HCT116 (cell line): ENCODE results near the gene DEGS1. TPM values are rescaled to one million over a fixed set of nuclear protein-coding genes. Genes with fewer than 3 reads are reported as not detected.

ENCODE experiments used
- ATAC-seq: fragments of 200-7000 bp; cut with Tn5 transposase; 2 replicates; pipeline ENCODE4 v1.9.1; 2020; ENCODE audit warnings: mild to moderate bottlenecking, moderate library complexity
- BruUV-seq: library from RNA; stranded (reverse); fragments of 400-500 nt; replicated peaks from 2 replicates; lab custom pipeline; 2021; lab: Mats Ljungman, UMichigan
- CTCF ChIA-PET: fragments of 300-600 bp; sonication (Branson Sonifier 250); formaldehyde crosslinking; loops from one replicate; lab custom pipeline; 2021; ENCODE audit warnings: antibody characterized with exemption; lab: Charles Lee
- POLR2A ChIA-PET: fragments of 300-600, 350-600 bp; sonication (Branson Sonifier 250); formaldehyde crosslinking; loops from one replicate; lab custom pipeline; 2021; ENCODE audit warnings: antibody characterized with exemption; lab: Charles Lee
- RAD21 ChIA-PET, 2 experiments: fragments of 300-600 bp; sonication (Branson Sonifier 250); formaldehyde crosslinking; loops; one replicate each; lab custom pipeline; 2023; ENCODE audit warnings: low total read pairs in 2 of 2; ENCODE audit not compliant: uncharacterized antibody in 2 of 2, unreplicated experiment in 2 of 2, low non-redundant PET in 1 of 2; lab: Charles Lee
- DNase-seq: peaks from one replicate; pipeline ENCODE4 v3.0.0-alpha.2; 2010; ENCODE audit warnings: low read depth, low spot score
- H2AFZ ChIP-seq: fragments of 200-600 bp; shearing (Covaris generic), sonication (generic); 2 replicates; pipeline ENCODE4 v1.6.1; 2017; ENCODE audit warnings: low read depth, mixed run types, mixed read lengths, antibody characterized with exemption, low read length; ENCODE audit not compliant: poor library complexity, severe bottlenecking
- H3K27ac ChIP-seq: 2 replicates; pipeline ENCODE4 v1.5.1; 2012; ENCODE audit warnings: low read depth, low read length
- H3K27me3 ChIP-seq: fragments of 200-600 bp; sonication (generic); 2 replicates; pipeline ENCODE4 v1.6.1; 2016; ENCODE audit warnings: mixed run types, low read length, mixed read lengths; ENCODE audit not compliant: insufficient read depth
- H3K36me3 ChIP-seq, 2 experiments: fragments of 200-500 bp in 1 of 2; fragments of 200-600 bp in 1 of 2; sonication (Bioruptor generic) in 1 of 2; sonication (generic) in 1 of 2; 2 replicates each; pipeline versions ENCODE4 v1.5.1 to v1.6.1; 2014 to 2016; ENCODE audit warnings: low read length in 2 of 2, inconsistent platforms in 1 of 2, mixed read lengths in 1 of 2, mixed run types in 1 of 2; ENCODE audit not compliant: insufficient read depth in 2 of 2, control insufficient read depth in 1 of 2
- H3K4me1 ChIP-seq, 2 experiments: fragments of 200-600 bp in 1 of 2; sonication (generic) in 1 of 2; 2 replicates each; pipeline versions ENCODE4 v1.5.1 to v1.6.1; 2012 to 2017; ENCODE audit warnings: low read length in 2 of 2, inconsistent platforms in 1 of 2, mild to moderate bottlenecking in 1 of 2, mixed read lengths in 1 of 2, mixed run types in 1 of 2, moderate library complexity in 1 of 2; ENCODE audit not compliant: insufficient read depth in 2 of 2, control insufficient read depth in 1 of 2
- H3K4me2 ChIP-seq: fragments of 200-600 bp; sonication (generic); 2 replicates; pipeline ENCODE4 v1.6.1; 2017; ENCODE audit warnings: mixed run types, low read length, mixed read lengths
- H3K4me3 ChIP-seq, 2 experiments: fragments of 200-600 bp in 1 of 2; sonication (generic) in 1 of 2; replicated peaks in 1 of 2; 2 replicates each; pipeline ENCODE4 v1.5.1; 2011 to 2016; ENCODE audit warnings: low read length in 2 of 2, control low read depth in 1 of 2, low read depth in 1 of 2, mild to moderate bottlenecking in 1 of 2, mixed read lengths in 1 of 2, mixed run types in 1 of 2
- H3K79me2 ChIP-seq: fragments of 200-600 bp; sonication (generic); 2 replicates; pipeline ENCODE4 v1.6.1; 2017; ENCODE audit warnings: mild to moderate bottlenecking, mixed run types, low read length, moderate library complexity, mixed read lengths; ENCODE audit not compliant: insufficient read depth
- H3K9ac ChIP-seq: fragments of 200-600 bp; sonication (generic); 2 replicates; pipeline ENCODE4 v1.6.1; 2016; ENCODE audit warnings: low read length, mixed read lengths
- H3K9me2 ChIP-seq: fragments of 200-600 bp; sonication (generic), shearing (Covaris generic); 2 replicates; pipeline ENCODE4 v1.6.1; 2017; ENCODE audit warnings: mixed run types, mild to moderate bottlenecking, moderate library complexity; ENCODE audit not compliant: insufficient read depth
- H3K9me3 ChIP-seq, 2 experiments: fragments of 200-500 bp in 1 of 2; fragments of 200-600 bp in 1 of 2; sonication (Bioruptor generic) in 1 of 2; sonication (generic) in 1 of 2; 2 replicates each; pipeline ENCODE4 v1.6.1; 2014 to 2017; ENCODE audit warnings: low read length in 2 of 2, mixed read lengths in 2 of 2, inconsistent platforms in 1 of 2, low read depth in 1 of 2, mild to moderate bottlenecking in 1 of 2, mixed run types in 1 of 2, moderate library complexity in 1 of 2; ENCODE audit not compliant: control insufficient read depth in 1 of 2, insufficient read depth in 1 of 2
- H4K20me1 ChIP-seq: fragments of 200-600 bp; sonication (generic), shearing (Covaris generic); 2 replicates; pipeline ENCODE4 v1.6.1; 2017; ENCODE audit warnings: mixed run types, mild to moderate bottlenecking, moderate library complexity; ENCODE audit not compliant: insufficient read depth
- CEBPB ChIP-seq: IDR thresholded peaks from 2 replicates; pipeline ENCODE4 v1.6.1; 2012; ENCODE audit warnings: low read depth
- EGR1 ChIP-seq: IDR thresholded peaks from 2 replicates; pipeline ENCODE4 v1.6.1; 2012; ENCODE audit warnings: low read depth
- ELF1 ChIP-seq: IDR thresholded peaks from 2 replicates; pipeline ENCODE4 v1.6.1; 2012; ENCODE audit warnings: low read depth, borderline replicate concordance
- EZH2 ChIP-seq: fragments of 200-600 bp; sonication (generic); IDR thresholded peaks from 2 replicates; pipeline ENCODE4 v1.6.1; 2017; ENCODE audit warnings: antibody characterized with exemption, mixed run types
- JUND ChIP-seq: IDR thresholded peaks from 2 replicates; pipeline ENCODE4 v1.6.1; 2012
- POLR2A ChIP-seq: IDR thresholded peaks from 2 replicates; pipeline ENCODE4 v1.7.0; 2011; ENCODE audit warnings: borderline replicate concordance; ENCODE audit not compliant: insufficient read depth, insufficient read length; ENCODE audit errors: extremely low read depth
- POLR2AphosphoS5 ChIP-seq: IDR thresholded peaks from 2 replicates; pipeline ENCODE4 v1.6.1; 2011; ENCODE audit warnings: mild to moderate bottlenecking, low read depth, low read length, moderate library complexity
- SRF ChIP-seq: IDR thresholded peaks from 2 replicates; pipeline ENCODE4 v1.6.1; 2012; ENCODE audit warnings: low read depth
- TCF7L2 ChIP-seq: IDR thresholded peaks from 2 replicates; pipeline ENCODE4 v1.7.0; 2011; ENCODE audit warnings: borderline replicate concordance, inconsistent platforms; ENCODE audit not compliant: insufficient read depth, insufficient read length; ENCODE audit errors: extremely low read depth
- YY1 ChIP-seq: IDR thresholded peaks from 2 replicates; pipeline ENCODE4 v1.6.1; 2011; ENCODE audit warnings: low read length, low read depth, moderate library complexity, mild to moderate bottlenecking; ENCODE audit not compliant: insufficient replicate concordance; ENCODE audit errors: extremely low read depth
- ZFX ChIP-seq: fragments of 450-650 bp; IDR thresholded peaks from 2 replicates; pipeline ENCODE4 v1.6.1; 2017
- intact Hi-C: fragments of 100-400 bp; cut with micrococcal nuclease; formaldehyde crosslinking; loops from 2 replicates; pipeline ENCODE4 v1.10.0; 2022
- total RNA-seq: library from RNA; stranded (reverse); gene quantifications from one replicate; pipeline ENCODE4 v1.2.1, GENCODE V29; 2021; ENCODE audit not compliant: unreplicated experiment
- TF ChIP-seq, protein P1 (sequence below), 3 experiments: fragments of 200-600 bp in 1 of 3; sonication (generic) in 1 of 3; IDR thresholded peaks in 2 of 3; conservative IDR thresholded peaks in 1 of 3; 2 replicates each; pipeline ENCODE4 v1.5.1; 2012 to 2017; ENCODE audit warnings: low read depth in 2 of 3, low read length in 2 of 3, antibody characterized with exemption in 1 of 3, borderline replicate concordance in 1 of 3, control low read depth in 1 of 3, mild to moderate bottlenecking in 1 of 3, mixed read lengths in 1 of 3, mixed run types in 1 of 3, moderate library complexity in 1 of 3; ENCODE audit not compliant: insufficient read depth in 1 of 3
- TF ChIP-seq, protein P2 (sequence below): IDR thresholded peaks from 2 replicates; pipeline ENCODE4 v1.6.1; 2012; ENCODE audit warnings: low read depth

The DEGS1 gene
- total RNA-seq, 1 experiment from 2014 or later = 23.1 TPM

DNA sequence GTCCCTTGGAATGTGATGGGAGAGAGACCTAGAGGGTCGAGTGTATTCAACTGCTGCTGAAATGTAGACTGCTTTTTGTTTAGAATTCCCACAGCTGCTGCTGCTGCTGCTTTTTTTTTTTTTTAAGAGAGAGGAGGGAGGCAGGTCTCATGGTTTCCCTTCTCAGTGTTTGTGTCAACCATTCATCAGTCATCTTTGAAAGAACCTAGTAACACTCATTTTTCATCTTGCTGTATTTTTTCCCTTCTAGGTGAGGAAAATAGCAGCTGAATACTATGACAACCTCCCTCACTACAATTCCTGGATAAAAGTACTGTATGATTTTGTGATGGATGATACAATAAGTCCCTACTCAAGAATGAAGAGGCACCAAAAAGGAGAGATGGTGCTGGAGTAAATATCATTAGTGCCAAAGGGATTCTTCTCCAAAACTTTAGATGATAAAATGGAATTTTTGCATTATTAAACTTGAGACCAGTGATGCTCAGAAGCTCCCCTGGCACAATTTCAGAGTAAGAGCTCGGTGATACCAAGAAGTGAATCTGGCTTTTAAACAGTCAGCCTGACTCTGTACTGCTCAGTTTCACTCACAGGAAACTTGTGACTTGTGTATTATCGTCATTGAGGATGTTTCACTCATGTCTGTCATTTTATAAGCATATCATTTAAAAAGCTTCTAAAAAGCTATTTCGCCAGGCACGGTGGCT is 9.2 kb downstream of the DEGS1 start:
- H2AFZ ChIP-seq = no peak overlapping the region
- ATAC-seq = no peak
- BruUV-seq = TSS peak; percentile 32
- no peak overlapping the region for H3K4me2 ChIP-seq
- H3K79me2 ChIP-seq = peaks cover 35% of the 10 kb centered on the region
- no peak overlapping the region for H3K9ac ChIP-seq
- H3K4me3 ChIP-seq = no peak overlapping the region
- H3K27me3 ChIP-seq = no peaks in the 10 kb centered on the region
- POLR2A ChIA-PET = interaction anchor here (0.6 kb wide), 1 partner anchor 9 kb away, joined by 3 read pairs; the partner anchor contains the start of gene DEGS1
- H4K20me1 ChIP-seq = no peaks in the 10 kb centered on the region
- intact Hi-C loops = no loop called here
- RAD21 ChIA-PET = no interaction called here
- no peaks in the 10 kb centered on the region for H3K9me2 ChIP-seq
- CTCF ChIA-PET = no interaction called here
- TF ChIP-seq, protein P1, sequence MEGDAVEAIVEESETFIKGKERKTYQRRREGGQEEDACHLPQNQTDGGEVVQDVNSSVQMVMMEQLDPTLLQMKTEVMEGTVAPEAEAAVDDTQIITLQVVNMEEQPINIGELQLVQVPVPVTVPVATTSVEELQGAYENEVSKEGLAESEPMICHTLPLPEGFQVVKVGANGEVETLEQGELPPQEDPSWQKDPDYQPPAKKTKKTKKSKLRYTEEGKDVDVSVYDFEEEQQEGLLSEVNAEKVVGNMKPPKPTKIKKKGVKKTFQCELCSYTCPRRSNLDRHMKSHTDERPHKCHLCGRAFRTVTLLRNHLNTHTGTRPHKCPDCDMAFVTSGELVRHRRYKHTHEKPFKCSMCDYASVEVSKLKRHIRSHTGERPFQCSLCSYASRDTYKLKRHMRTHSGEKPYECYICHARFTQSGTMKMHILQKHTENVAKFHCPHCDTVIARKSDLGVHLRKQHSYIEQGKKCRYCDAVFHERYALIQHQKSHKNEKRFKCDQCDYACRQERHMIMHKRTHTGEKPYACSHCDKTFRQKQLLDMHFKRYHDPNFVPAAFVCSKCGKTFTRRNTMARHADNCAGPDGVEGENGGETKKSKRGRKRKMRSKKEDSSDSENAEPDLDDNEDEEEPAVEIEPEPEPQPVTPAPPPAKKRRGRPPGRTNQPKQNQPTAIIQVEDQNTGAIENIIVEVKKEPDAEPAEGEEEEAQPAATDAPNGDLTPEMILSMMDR (IDR thresholded peaks at IDR 0.05 in 2 of 3, conservative IDR thresholded peaks at IDR 0.05 in 1 of 3; ENCODE audit: borderline replicate concordance in 1 of 3, insufficient read depth in 1 of 3, low read depth in 2 of 3, low read length in 2 of 3) = no peak
- TF ChIP-seq SRF = no peak
- peaks cover 10 to 12% of the 10 kb centered on the region in 2 experiments; a peak in 3 of 4 replicates for H3K36me3 ChIP-seq
- H3K9me3 ChIP-seq = no peaks in the 10 kb centered on the region
- no peak for DNase-seq
- H3K4me1 ChIP-seq = no peaks in the 10 kb centered on the region
- no peak overlapping the region for H3K27ac ChIP-seq

GRCh38 chr1:224193319-224193966 is 10.4 kb downstream of the DEGS1 start:
- Histone ChIP-seq H3K4me3 (no peak overlapping the region), H3K36me3 (peaks cover 10 to 12% of the 10 kb centered on the region in 2 experiments; a peak in 3 of 4 replicates), H3K27ac (no peak overlapping the region), H2AFZ (no peak overlapping the region), H3K9me2 (no peaks in the 10 kb centered on the region), H3K9me3 (no peaks in the 10 kb centered on the region), H3K9ac (no peak overlapping the region), H3K4me1 (no peaks in the 10 kb centered on the region), H3K4me2 (no peak overlapping the region), H3K27me3 (no peaks in the 10 kb centered on the region), H3K79me2 (peaks cover 22% of the 10 kb centered on the region), H4K20me1 (no peaks in the 10 kb centered on the region)
- intact Hi-C loops = no loop called here
- ATAC-seq (no peak), DNase-seq (no peak)
- CTCF ChIA-PET = no interaction called here
- POLR2A ChIA-PET = no interaction called here
- no TSS peak for BruUV-seq
- RAD21 ChIA-PET = no interaction called here
- TF ChIP-seq POLR2AphosphoS5 = no peak
- no peak for TF ChIP-seq POLR2A
- no peak for TF ChIP-seq EZH2
- TF ChIP-seq CEBPB = no peak
- TF ChIP-seq ELF1 = no peak
- TF ChIP-seq SRF = no peak
- TF ChIP-seq EGR1 = no peak
- no peak for TF ChIP-seq JUND
- no peak for TF ChIP-seq TCF7L2
- TF ChIP-seq ZFX = no peak
- TF ChIP-seq, protein P2, sequence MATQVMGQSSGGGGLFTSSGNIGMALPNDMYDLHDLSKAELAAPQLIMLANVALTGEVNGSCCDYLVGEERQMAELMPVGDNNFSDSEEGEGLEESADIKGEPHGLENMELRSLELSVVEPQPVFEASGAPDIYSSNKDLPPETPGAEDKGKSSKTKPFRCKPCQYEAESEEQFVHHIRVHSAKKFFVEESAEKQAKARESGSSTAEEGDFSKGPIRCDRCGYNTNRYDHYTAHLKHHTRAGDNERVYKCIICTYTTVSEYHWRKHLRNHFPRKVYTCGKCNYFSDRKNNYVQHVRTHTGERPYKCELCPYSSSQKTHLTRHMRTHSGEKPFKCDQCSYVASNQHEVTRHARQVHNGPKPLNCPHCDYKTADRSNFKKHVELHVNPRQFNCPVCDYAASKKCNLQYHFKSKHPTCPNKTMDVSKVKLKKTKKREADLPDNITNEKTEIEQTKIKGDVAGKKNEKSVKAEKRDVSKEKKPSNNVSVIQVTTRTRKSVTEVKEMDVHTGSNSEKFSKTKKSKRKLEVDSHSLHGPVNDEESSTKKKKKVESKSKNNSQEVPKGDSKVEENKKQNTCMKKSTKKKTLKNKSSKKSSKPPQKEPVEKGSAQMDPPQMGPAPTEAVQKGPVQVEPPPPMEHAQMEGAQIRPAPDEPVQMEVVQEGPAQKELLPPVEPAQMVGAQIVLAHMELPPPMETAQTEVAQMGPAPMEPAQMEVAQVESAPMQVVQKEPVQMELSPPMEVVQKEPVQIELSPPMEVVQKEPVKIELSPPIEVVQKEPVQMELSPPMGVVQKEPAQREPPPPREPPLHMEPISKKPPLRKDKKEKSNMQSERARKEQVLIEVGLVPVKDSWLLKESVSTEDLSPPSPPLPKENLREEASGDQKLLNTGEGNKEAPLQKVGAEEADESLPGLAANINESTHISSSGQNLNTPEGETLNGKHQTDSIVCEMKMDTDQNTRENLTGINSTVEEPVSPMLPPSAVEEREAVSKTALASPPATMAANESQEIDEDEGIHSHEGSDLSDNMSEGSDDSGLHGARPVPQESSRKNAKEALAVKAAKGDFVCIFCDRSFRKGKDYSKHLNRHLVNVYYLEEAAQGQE = no peak
- TF ChIP-seq YY1 = no peak
